Heart left ventricle (tissue), 16 donors: ENCODE data around the gene C6orf132. TPM values are rescaled to one million over a fixed set of nuclear protein-coding genes. Genes with fewer than 3 reads are reported as not detected.

Experiments
- ATAC-seq, 4 donors: fragments of 200-7000 bp; cut with Tn5 transposase; one replicate each; pipeline ENCODE4 v1.9.1; 2020 to 2022; ENCODE audit warnings: moderate library complexity in 4 of 4, mild to moderate bottlenecking in 3 of 4, moderate number of reproducible peaks in 1 of 4
- DNase-seq, 5 donors: peaks; one replicate each; pipeline ENCODE4 v3.0.0-alpha.2; 2020
- H3K27ac ChIP-seq, 12 donors: fragments of 200-600 bp; sonication (generic) in 4 of 12; one replicate each; pipeline versions ENCODE4 v1.5.0 to v1.8.0; 2016 to 2022; ENCODE audit warnings: mild to moderate bottlenecking in 2 of 12
- H3K27me3 ChIP-seq, 9 donors: fragments of 200-600 bp; sonication (generic) in 2 of 9; one replicate each; pipeline versions ENCODE4 v1.5.1 to v1.8.0; 2016 to 2022; ENCODE audit warnings: mild to moderate bottlenecking in 3 of 9
- H3K36me3 ChIP-seq, 9 donors: fragments of 200-600 bp; sonication (generic) in 2 of 9; one replicate each; pipeline versions ENCODE4 v1.5.0 to v1.8.0; 2018 to 2022; ENCODE audit warnings: mild to moderate bottlenecking in 2 of 9
- H3K4me1 ChIP-seq, 12 donors: fragments of 200-600 bp; sonication (generic) in 4 of 12; one replicate each; pipeline versions ENCODE4 v1.5.0 to v1.8.0; 2016 to 2022; ENCODE audit warnings: mild to moderate bottlenecking in 3 of 12
- H3K4me3 ChIP-seq, 12 donors: fragments of 200-600 bp; sonication (generic) in 4 of 12; one replicate each; pipeline versions ENCODE4 v1.5.0 to v1.8.0; 2017 to 2022; ENCODE audit warnings: mild to moderate bottlenecking in 9 of 12, moderate library complexity in 4 of 12
- H3K9me3 ChIP-seq, 12 donors: fragments of 200-600 bp; sonication (generic) in 4 of 12; one replicate each; pipeline versions ENCODE4 v1.5.0 to v1.8.0; 2016 to 2022; ENCODE audit warnings: mild to moderate bottlenecking in 1 of 12
- CTCF ChIP-seq, 12 donors: fragments of 200-600 bp; sonication (generic) in 4 of 12; IDR thresholded peaks; one replicate each; pipeline versions ENCODE4 v1.5.0 to v1.8.0; 2018 to 2022; ENCODE audit warnings: antibody characterized with exemption in 12 of 12, mild to moderate bottlenecking in 5 of 12
- POLR2A ChIP-seq, 2 donors: fragments of 450-650 bp; IDR thresholded peaks; one replicate each; pipeline ENCODE4 v1.6.1; 2017; ENCODE audit warnings: antibody characterized with exemption in 2 of 2, mild to moderate bottlenecking in 2 of 2, moderate library complexity in 2 of 2
- WGBS, 4 donors: extraction: QIAGEN DNeasy Blood & Tissue Kit in 2 of 4; methylation state at CpG; one replicate each; pipeline versions ENCODE4 v1.1.5 to v1.1.7; 2013 to 2018; 5-methylcytosine and 5-hydroxymethylcytosine counted together
- intact Hi-C, 10 donors: fragments of 100-400 bp; cut with DNase I; formaldehyde crosslinking; loops; one replicate each; pipeline versions ENCODE4 v1.11.1 to v1.14.2; 2022
- long read RNA-seq, 3 donors: library from polyadenylated mRNA; unstranded; transcript quantifications; one replicate each; pipeline ENCODE4 v2.0.0, GENCODE V29; 2020 to 2021
- polyA plus RNA-seq, 2 donors: library from polyadenylated mRNA; stranded (reverse); fragments of 200-250 nt; gene quantifications; one replicate each; pipeline ENCODE4 v1.2.3, GENCODE V29; 2013
- total RNA-seq, 9 donors: library from RNA; depleted of rRNA in 2 of 9; stranded (reverse); fragments of >200 nt in 2 of 9; fragmentation: NEBNext Ultra II Directional in 3 of 9; extraction: Animal tissue kit (Norgen Biotek cat#: 25700) in 3 of 9; gene quantifications; one replicate each; pipeline versions ENCODE4 v1.1.0 to v1.2.4, GENCODE V29; 2016 to 2023
- donor health status: ischemic (EF 13 %, LVEDD 7.1; RV severe dilation, severe dysfunction).
- donor health status: healthy with polysubstance abuse.
- donor health status: DM: no; HTN: yes; CAD: no.
- donor health status: DM: no; HTN: no; CAD: no.
- donor health status: ischemic (EF 25% LVEDD 6.9; RV normal size, moderate dysfunction).
- donor health status: ischemic (EF 25% LVEDD 5.7; RV mildly dilated, moderate dysfunction).
- donor health status: healthy.
- donor health status: DM: yes; HTN: yes; CAD: no.
- donor health status: ischemic (EF 35%, LVEDD 5.7; RV mildly dilated, moderate dysfunction).
- donor health status: nonischemic (EF 11% LVEDD 7.7; RV severe dilation, severe dysfunction).
- donor health status: DM: yes; HTN: yes; CAD: no.
- donor health status: PGD.
- donor health status: ischemic (EF 29% LVEDD 5.4; RV normal size, mild dysfunction).
- donor health status: nonischemic (EF 23%, LVEDD 6.1; RV moderate dilation, normal function).

C6orf132 gene, protein sequence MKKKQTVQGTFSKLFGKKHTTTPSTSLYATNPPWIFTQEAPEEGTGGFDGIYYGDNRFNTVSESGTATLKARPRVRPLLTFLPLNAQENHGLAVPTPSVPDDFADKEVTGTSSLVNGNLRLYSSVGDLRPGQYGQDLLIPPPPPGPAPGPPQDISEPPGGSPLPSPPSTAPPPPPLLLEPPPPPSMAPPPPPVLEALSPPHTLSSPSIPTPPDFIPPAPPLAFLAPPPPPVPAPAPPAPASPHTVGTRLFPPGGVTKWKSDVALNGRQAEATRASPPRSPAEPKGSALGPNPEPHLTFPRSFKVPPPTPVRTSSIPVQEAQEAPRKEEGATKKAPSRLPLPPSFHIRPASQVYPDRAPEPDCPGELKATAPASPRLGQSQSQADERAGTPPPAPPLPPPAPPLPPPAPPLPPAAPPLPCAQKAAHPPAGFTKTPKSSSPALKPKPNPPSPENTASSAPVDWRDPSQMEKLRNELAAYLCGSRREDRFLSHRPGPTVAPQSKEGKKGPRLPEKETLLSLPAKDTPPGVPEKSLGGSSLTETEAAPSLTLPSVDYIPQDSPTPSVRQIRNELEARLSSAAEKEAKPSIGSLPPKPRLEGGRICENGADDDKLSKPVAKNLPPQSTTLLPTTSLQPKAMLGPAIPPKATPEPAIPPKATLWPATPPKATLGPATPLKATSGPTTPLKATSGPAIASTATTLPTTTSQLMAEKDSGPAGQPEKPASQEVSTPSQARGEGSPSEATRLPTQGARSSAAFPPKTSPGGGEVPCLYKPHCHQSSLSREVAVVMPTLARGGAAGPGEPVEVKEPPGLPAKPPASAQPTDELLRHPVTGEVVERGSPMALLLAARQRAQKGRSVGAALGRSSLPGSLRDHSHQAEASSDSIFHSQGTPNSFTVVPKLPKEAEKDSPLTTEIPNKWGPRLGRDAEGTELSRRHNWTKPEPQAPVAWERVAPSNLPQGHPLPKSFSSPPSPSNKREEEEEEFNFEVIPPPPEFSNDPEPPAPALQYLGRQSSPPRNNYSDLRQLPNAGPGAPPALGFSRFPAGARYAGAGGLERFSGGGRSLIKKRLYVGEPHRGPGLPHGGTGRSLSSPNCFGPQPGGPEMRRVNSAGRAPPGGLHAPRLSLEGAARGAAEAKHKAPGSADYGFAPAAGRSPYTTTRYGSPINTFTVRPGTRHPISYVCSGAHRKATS
- total RNA-seq (1 to 10 TPM; 1.8 to 5.7 (median 2.2) TPM), polyA plus RNA-seq (1 to 10 TPM in 1 of 2 donors, under 1 TPM in 1; 0.30 to 3.0 TPM)
- long read RNA-seq, donor 1, partial matches to known transcripts: 1 of 5 reads
- long read RNA-seq, donor 1, other reads (novel, unspliced or antisense): 0 of 5 reads
- long read RNA-seq, donor 2: 0 reads
- long read RNA-seq, donor 3, partial matches to known transcripts: 0 of 1 reads
- long read RNA-seq, donor 3, other reads (novel, unspliced or antisense): 0 of 1 reads

- intact Hi-C loops: no loop called here
- Histone ChIP-seq H3K36me3 (no peaks in the 10 kb centered on the region), H3K4me1 (peaks cover 0 to 19% (median 9%) of the 10 kb centered on the region in 12 donors), H3K27me3 (peaks cover 0 to 24% (median 10%) of the 10 kb centered on the region in 9 donors), H3K4me3 (peak within 1 kb of the TSS; percentile 27 to 71 (median 53)), H3K27ac (peak within 1 kb of the TSS in 5 of 12 donors; percentile 29 to 66 (median 43)), H3K9me3 (no peaks in the 10 kb centered on the region)
- DNase-seq: peak in 2 of 5 donors; percentile 42 to 44
- 2 to 7% (median 4%) methylated on average over 23 to 60 of the region's 60 CpGs for WGBS, 4 donors
- no peak for TF ChIP-seq POLR2A (IDR thresholded peaks at IDR 0.05)
- peak in 1 of 12 donors; percentile 6 for TF ChIP-seq CTCF (IDR thresholded peaks at IDR 0.05)
- ATAC-seq: peak; percentile 68 to 80 (median 74)
Measured at GRCh38 chr6:42142118-42142835, at the start of gene C6orf132. TSS of gene C6orf132 (minus strand) at chr6:42142620. CDS start at chr6:42142444, 176 bp downstream.

GRCh38 chr6:42190554-42191183, 48.2 kb upstream of the C6orf132 start:
- intact Hi-C loops: no loop called here
- no peak overlapping the region for H3K4me3 ChIP-seq
- H3K27me3 ChIP-seq: no peaks in the 10 kb centered on the region
- ATAC-seq (peak in 3 of 4 donors; percentile 39 to 69 (median 56)), DNase-seq (peak in 1 of 5 donors; percentile 46)
- H3K9me3 ChIP-seq: no peaks in the 10 kb centered on the region
- H3K36me3 ChIP-seq: no peaks in the 10 kb centered on the region
- H3K27ac ChIP-seq: no peak overlapping the region
- H3K4me1 ChIP-seq: peaks cover 0 to 6% (median 0%) of the 10 kb centered on the region in 12 donors
- WGBS, 4 donors: 45 to 56% (median 54%) methylated on average over 5 of the region's 5 CpGs
- no peak for TF ChIP-seq POLR2A (IDR thresholded peaks at IDR 0.05)
- no peak for TF ChIP-seq CTCF (IDR thresholded peaks at IDR 0.05)

GRCh38 chr6:42188406-42188805, 46.0 kb upstream of the C6orf132 start:
- WGBS, 4 donors: 76 to 90% (median 89%) methylated on average over 6 of the region's 6 CpGs
- intact Hi-C loops: no loop called here
- H3K4me1 ChIP-seq: peaks cover 0 to 12% (median 0%) of the 10 kb centered on the region in 12 donors
- H3K36me3 ChIP-seq: no peaks in the 10 kb centered on the region
- H3K4me3 ChIP-seq: no peak overlapping the region
- H3K27ac ChIP-seq: no peak overlapping the region
- no peaks in the 10 kb centered on the region for H3K9me3 ChIP-seq
- no peaks in the 10 kb centered on the region for H3K27me3 ChIP-seq
- DNase-seq (no peak), ATAC-seq (no peak)
- no peak for TF ChIP-seq POLR2A (IDR thresholded peaks at IDR 0.05)
- no peak for TF ChIP-seq CTCF (IDR thresholded peaks at IDR 0.05)
